ENCODE results near the gene NTM.

DNA sequence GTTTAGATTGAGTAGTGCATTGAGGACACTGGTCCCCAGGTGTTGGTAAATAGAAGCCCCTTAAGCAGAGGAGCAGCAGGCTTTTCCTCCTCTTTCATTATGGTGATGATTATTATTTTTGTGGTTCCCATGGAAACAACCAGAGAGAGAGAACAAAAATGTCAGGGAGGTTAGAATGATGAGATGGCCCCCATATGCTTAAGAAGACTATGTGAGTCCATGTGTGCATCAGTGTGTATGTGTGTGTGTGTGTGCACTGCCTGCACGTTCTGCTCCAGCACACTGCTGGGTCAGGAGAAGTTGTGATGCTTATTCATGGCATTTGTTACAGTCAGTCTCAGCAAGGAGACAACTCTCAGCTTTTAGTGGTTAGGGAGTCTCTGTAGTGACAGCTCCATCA, 724.2 kb downstream of the NTM start:
- TF ChIP-seq, protein P1, sequence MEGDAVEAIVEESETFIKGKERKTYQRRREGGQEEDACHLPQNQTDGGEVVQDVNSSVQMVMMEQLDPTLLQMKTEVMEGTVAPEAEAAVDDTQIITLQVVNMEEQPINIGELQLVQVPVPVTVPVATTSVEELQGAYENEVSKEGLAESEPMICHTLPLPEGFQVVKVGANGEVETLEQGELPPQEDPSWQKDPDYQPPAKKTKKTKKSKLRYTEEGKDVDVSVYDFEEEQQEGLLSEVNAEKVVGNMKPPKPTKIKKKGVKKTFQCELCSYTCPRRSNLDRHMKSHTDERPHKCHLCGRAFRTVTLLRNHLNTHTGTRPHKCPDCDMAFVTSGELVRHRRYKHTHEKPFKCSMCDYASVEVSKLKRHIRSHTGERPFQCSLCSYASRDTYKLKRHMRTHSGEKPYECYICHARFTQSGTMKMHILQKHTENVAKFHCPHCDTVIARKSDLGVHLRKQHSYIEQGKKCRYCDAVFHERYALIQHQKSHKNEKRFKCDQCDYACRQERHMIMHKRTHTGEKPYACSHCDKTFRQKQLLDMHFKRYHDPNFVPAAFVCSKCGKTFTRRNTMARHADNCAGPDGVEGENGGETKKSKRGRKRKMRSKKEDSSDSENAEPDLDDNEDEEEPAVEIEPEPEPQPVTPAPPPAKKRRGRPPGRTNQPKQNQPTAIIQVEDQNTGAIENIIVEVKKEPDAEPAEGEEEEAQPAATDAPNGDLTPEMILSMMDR (conservative IDR thresholded peaks at IDR 0.05; ENCODE audit: low read depth, low read length): no peak
- no peak for TF ChIP-seq EZH2 (IDR thresholded peaks at IDR 0.05; ENCODE audit: borderline replicate concordance, low read depth, low read length, poor library complexity, severe bottlenecking)
